Ishikawa (cell line): Measurements from ENCODE around the gene ATP6V0B.

Experiments
- CEBPB ChIP-seq: IDR thresholded peaks from 2 replicates; pipeline ENCODE4 v1.6.1; 2012
- CREB1 ChIP-seq: IDR thresholded peaks from 2 replicates; pipeline ENCODE4 v1.6.1; 2012; ENCODE audit warnings: low read depth
- EGR1 ChIP-seq: IDR thresholded peaks from 2 replicates; pipeline ENCODE4 v1.6.1; 2012
- EP300 ChIP-seq: IDR thresholded peaks from 2 replicates; pipeline ENCODE4 v1.6.1; 2012; ENCODE audit warnings: borderline replicate concordance
- FOXM1 ChIP-seq: IDR thresholded peaks from 2 replicates; pipeline ENCODE4 v1.6.1; 2012; ENCODE audit warnings: low read depth, borderline replicate concordance
- NFIC ChIP-seq: IDR thresholded peaks from 2 replicates; pipeline ENCODE4 v1.6.1; 2012
- RAD21 ChIP-seq: IDR thresholded peaks from 2 replicates; pipeline ENCODE4 v1.6.1; 2012; ENCODE audit warnings: low read depth
- TAF1 ChIP-seq: IDR thresholded peaks from 2 replicates; pipeline ENCODE4 v1.6.1; 2012; ENCODE audit warnings: low read depth, mild to moderate bottlenecking
- TCF12 ChIP-seq: IDR thresholded peaks from 2 replicates; pipeline ENCODE4 v1.6.1; 2012; ENCODE audit warnings: low read depth
- TEAD4 ChIP-seq: IDR thresholded peaks from 2 replicates; pipeline ENCODE4 v1.6.1; 2012
- YY1 ChIP-seq: IDR thresholded peaks from 2 replicates; pipeline ENCODE4 v1.6.1; 2012; ENCODE audit warnings: low read depth
- ZBTB7A ChIP-seq: IDR thresholded peaks from 2 replicates; pipeline ENCODE4 v1.6.1; 2012; ENCODE audit warnings: low read depth
- TF ChIP-seq, protein P1 (sequence below): IDR thresholded peaks from 2 replicates; pipeline ENCODE4 v1.6.1; 2012
- TF ChIP-seq, protein P2 (sequence below): IDR thresholded peaks from 2 replicates; pipeline ENCODE4 v1.6.1; 2012
- TF ChIP-seq, protein P3 (sequence below): IDR thresholded peaks from 2 replicates; pipeline ENCODE4 v1.6.1; 2012; ENCODE audit warnings: low read depth, mild to moderate bottlenecking

Gene ATP6V0B

DNA sequence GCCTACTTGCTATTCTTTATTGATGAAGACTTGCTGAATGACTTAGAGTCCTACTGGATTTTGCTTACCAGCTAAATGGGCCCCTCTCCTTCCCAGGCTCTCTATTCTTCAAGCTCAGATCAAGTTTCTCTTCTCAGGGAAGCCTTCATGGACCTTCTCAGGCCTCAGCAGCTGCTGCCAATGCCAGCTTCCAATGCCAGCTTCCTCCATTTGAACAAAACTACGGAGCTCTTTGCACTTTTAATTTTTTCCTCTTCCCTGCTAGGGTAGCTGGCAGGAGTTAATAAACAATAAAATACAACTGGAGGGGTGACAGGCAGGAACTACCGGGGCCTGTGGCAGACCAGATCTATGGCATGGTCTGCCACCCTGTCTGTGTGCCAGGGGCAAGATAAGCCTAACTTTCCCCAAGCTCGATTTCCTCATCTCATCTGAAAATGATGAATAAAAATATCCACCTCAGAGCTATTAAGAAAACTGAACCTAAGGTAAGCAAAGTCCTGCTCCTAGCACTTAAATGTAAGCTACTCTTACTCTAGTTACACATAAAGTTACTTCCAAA lies 29.0 kb upstream of the ATP6V0B start:
- no peak for TF ChIP-seq RAD21
- TF ChIP-seq CREB1, result no peak

DNA sequence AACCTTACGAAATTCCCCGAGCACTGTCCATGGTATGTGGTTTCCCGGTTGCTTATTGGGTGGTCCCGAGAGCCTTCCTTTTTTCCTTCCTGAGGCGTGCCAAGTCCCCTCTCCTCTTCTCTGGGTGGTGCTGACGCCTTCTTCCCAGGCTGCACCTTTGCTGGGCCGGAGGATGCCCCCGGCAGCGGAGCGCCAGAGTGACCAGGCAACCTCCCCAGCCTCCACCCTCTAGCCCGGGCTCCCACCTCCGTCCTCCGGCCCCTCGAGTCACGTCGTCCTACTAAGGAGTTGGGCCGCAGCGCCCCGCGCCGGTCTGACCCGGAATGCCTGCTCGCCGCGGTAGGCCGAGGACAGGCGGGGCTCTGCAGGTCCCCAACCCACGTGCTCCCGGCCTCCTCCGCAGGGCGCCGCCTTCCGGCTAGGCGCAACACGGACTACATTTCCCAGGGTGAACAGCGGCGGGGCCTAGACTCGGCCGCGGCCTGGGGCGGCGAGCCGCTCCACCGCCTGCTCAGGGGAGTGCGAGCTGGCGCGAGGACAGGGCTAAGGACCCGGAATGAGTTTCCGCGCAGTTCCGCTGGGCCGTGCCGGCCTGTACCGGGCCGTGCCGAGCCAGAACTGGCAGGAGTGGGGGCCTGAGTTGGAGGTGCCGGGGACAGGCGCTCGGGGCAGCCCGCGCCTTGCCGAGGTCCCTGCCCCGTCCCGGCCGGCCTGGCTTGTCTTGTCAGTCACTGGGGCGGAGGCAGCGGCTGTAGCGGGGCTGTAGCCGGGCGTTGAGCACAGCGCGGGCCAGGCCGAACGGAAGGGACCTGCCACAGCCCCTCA lies 28.3 kb upstream of the ATP6V0B start, which contains the start of gene IPO13:
Gene IPO13 (plus strand): TSS at position 715 of the 825 bp plus-strand sequence. CDS start 651 bp downstream, outside the sequence.
- TF ChIP-seq YY1 (no peak), TCF12 (peak; percentile 66), TEAD4 (peak; percentile 31), EGR1 (peak; percentile 53; the same call in 1 of the 2 replicates), TAF1 (peak; percentile 82), FOXM1 (no peak), CREB1 (no peak), RAD21 (peak; percentile 67), ZBTB7A (peak; percentile 38; the same call in 1 of the 2 replicates), NFIC (peak; percentile 5; the same call in 1 of the 2 replicates), CEBPB (peak; percentile 53; the same call in 1 of the 2 replicates)
- TF ChIP-seq, protein P1, sequence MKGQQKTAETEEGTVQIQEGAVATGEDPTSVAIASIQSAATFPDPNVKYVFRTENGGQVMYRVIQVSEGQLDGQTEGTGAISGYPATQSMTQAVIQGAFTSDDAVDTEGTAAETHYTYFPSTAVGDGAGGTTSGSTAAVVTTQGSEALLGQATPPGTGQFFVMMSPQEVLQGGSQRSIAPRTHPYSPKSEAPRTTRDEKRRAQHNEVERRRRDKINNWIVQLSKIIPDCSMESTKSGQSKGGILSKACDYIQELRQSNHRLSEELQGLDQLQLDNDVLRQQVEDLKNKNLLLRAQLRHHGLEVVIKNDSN, result peak; percentile 93
- TF ChIP-seq, protein P2, sequence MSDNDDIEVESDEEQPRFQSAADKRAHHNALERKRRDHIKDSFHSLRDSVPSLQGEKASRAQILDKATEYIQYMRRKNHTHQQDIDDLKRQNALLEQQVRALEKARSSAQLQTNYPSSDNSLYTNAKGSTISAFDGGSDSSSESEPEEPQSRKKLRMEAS, result peak; percentile 96
- TF ChIP-seq, protein P3, sequence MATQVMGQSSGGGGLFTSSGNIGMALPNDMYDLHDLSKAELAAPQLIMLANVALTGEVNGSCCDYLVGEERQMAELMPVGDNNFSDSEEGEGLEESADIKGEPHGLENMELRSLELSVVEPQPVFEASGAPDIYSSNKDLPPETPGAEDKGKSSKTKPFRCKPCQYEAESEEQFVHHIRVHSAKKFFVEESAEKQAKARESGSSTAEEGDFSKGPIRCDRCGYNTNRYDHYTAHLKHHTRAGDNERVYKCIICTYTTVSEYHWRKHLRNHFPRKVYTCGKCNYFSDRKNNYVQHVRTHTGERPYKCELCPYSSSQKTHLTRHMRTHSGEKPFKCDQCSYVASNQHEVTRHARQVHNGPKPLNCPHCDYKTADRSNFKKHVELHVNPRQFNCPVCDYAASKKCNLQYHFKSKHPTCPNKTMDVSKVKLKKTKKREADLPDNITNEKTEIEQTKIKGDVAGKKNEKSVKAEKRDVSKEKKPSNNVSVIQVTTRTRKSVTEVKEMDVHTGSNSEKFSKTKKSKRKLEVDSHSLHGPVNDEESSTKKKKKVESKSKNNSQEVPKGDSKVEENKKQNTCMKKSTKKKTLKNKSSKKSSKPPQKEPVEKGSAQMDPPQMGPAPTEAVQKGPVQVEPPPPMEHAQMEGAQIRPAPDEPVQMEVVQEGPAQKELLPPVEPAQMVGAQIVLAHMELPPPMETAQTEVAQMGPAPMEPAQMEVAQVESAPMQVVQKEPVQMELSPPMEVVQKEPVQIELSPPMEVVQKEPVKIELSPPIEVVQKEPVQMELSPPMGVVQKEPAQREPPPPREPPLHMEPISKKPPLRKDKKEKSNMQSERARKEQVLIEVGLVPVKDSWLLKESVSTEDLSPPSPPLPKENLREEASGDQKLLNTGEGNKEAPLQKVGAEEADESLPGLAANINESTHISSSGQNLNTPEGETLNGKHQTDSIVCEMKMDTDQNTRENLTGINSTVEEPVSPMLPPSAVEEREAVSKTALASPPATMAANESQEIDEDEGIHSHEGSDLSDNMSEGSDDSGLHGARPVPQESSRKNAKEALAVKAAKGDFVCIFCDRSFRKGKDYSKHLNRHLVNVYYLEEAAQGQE, result peak; percentile 87

DNA sequence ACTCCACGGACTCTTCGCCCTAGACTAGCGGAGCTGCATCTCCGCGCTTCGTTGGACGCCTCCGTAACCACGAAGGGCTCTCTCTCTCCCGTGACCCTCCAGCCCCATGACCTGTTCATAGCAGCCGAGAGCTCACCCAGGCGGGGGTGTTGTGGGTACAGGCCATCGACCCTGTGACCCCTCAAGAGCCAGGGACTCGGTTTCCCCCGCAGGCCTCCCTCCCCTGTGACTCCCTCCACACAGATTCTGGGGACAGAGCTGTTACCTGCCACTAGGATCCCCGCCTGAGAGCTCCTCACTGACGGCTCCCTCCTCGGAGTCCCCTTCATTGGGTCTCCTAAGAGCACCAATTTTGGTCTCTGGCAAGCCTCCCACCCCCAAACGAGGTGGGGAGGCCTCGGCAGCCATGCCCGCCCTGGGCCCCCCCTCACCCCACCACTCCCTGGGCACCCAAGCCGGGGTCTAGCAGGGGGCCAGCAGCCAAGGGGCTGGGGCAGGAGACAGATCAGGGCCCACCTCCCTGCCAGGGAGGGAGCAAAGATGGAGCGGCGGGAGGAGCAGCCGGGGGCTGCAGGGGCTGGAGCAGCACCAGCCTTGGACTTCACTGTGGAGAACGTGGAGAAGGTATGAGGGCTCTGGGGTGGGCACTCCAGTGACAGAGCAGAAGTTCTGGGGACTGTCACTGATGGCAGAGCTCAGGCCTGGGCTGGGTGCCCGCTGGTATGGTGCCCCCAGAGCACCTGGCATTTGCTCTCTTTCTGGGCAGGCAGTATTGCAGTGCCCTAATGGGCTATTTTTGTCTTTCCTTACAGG lies 27.5 kb upstream of the ATP6V0B start:
- TF ChIP-seq TCF12, result 0 out of 2 replicates have a peak, but pooled peaks have one; percentile 9
- peak; percentile 45; the same call in 1 of the 2 replicates for TF ChIP-seq ZBTB7A
- no peak for TF ChIP-seq TAF1
- no peak for TF ChIP-seq NFIC

DNA sequence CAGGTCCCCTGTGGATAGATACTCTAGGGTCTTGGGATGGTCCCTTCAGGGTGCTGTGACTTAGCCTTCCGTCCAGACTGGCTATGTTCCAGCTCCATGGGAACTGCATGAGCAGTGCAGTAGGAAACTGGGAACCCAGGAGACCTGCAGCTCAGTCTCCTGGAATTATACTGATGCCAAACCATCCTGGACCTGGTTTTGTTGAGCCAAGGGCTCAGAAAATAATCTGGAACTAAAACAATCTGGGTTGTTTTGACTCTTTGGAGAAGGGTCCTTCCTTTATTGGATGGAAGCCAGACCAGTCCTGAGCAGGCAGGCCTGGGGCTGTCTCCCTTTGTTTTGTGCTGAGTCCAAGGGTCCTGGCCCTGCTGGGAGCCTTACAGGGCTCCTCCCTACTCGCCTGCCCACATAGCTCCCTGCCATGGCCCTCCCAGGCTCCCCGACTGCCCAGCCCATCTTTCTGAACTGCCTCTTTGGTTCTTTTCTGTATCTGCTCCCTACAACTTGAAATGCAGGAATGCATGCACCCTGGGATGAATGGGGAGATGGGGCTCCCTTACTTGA lies 26.8 kb upstream of the ATP6V0B start:
- no peak for TF ChIP-seq CEBPB
- TF ChIP-seq EGR1, result no peak
- no peak for TF ChIP-seq FOXM1
- no peak for TF ChIP-seq YY1
- no peak for TF ChIP-seq TAF1
- TF ChIP-seq RAD21, result no peak
- TF ChIP-seq EP300, result no peak
- TF ChIP-seq, protein P1, result no peak
- TF ChIP-seq, protein P2, result no peak
- TF ChIP-seq TEAD4, result no peak

DNA sequence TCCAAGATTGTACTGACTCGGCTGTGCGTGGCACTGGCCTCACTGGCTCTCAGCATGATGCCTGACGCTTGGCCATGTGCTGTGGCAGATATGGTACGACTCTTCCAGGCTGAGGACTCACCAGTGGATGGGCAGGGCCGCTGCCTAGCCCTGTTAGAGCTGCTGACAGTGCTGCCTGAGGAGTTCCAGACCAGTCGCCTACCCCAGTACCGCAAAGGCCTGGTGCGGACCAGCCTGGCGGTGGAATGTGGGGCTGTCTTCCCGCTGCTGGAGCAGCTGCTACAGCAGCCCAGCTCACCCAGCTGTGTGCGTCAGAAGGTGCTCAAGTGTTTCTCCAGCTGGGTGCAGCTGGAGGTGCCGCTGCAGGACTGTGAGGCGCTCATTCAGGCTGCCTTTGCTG lies 25.1 kb upstream of the ATP6V0B start:
- TF ChIP-seq NFIC (no peak), TEAD4 (no peak), CREB1 (no peak), TAF1 (no peak), YY1 (no peak), EP300 (no peak), TCF12 (no peak), ZBTB7A (no peak), EGR1 (no peak), RAD21 (no peak), CEBPB (no peak), FOXM1 (no peak)
- TF ChIP-seq, protein P1, result no peak
- TF ChIP-seq, protein P3, result no peak
- TF ChIP-seq, protein P2, result no peak
